Smooth muscle cell (in vitro differentiated cells): ENCODE results near the gene CREG1. TPM values are rescaled to one million over a fixed set of nuclear protein-coding genes. Genes with fewer than 3 reads are reported as not detected.

Experiments
- DNase-seq: peaks from one replicate; lab custom pipeline; 2025; ENCODE audit not compliant: unreplicated experiment; lab: John Stamatoyannopoulos, UW
- H2AFZ ChIP-seq: fragments of 200-600 bp; sonication (generic); 2 replicates; pipeline ENCODE4 v1.6.0; 2016; ENCODE audit warnings: antibody characterized with exemption, low read depth, mild to moderate bottlenecking
- H3F3A ChIP-seq: fragments of 200-600 bp; sonication (generic); 2 replicates; pipeline ENCODE4 v1.6.0; 2017; ENCODE audit warnings: antibody characterized with exemption, low read depth
- H3K27ac ChIP-seq: fragments of 200-600 bp; sonication (generic); 2 replicates; pipeline ENCODE4 v1.5.1; 2016; ENCODE audit warnings: low read depth, mild to moderate bottlenecking
- H3K27me3 ChIP-seq: fragments of 200-600 bp; sonication (generic); 2 replicates; pipeline ENCODE4 v1.6.1; 2016; ENCODE audit warnings: low read depth, mild to moderate bottlenecking
- H3K36me3 ChIP-seq: fragments of 200-600 bp; sonication (generic); 2 replicates; pipeline ENCODE4 v1.5.1; 2016; ENCODE audit warnings: low read depth
- H3K4me1 ChIP-seq: fragments of 200-600 bp; sonication (generic); 2 replicates; pipeline ENCODE4 v1.5.1; 2016; ENCODE audit warnings: low read depth
- H3K4me2 ChIP-seq: fragments of 200-600 bp; sonication (generic); 2 replicates; pipeline ENCODE4 v1.6.0; 2016; ENCODE audit warnings: mild to moderate bottlenecking
- H3K4me3 ChIP-seq: fragments of 200-600 bp; sonication (generic); 2 replicates; pipeline ENCODE4 v1.5.1; 2016; ENCODE audit warnings: mild to moderate bottlenecking
- H3K79me2 ChIP-seq: fragments of 200-600 bp; sonication (generic); 2 replicates; pipeline ENCODE4 v1.6.0; 2016; ENCODE audit warnings: low read depth, mild to moderate bottlenecking
- H3K9ac ChIP-seq: fragments of 200-600 bp; sonication (generic); 2 replicates; pipeline ENCODE4 v1.6.0; 2016; ENCODE audit warnings: low read depth
- H3K9me3 ChIP-seq: fragments of 200-600 bp; sonication (generic); replicated peaks from 2 replicates; pipeline ENCODE4 v1.5.1; 2016; ENCODE audit warnings: low read depth
- H4K20me1 ChIP-seq: fragments of 200-600 bp; sonication (generic); 2 replicates; pipeline ENCODE4 v1.6.0; 2016; ENCODE audit warnings: low read depth
- WGBS: methylation state at CpG from one replicate; pipeline ENCODE4 v1.1.7; 2016; ENCODE audit warnings: low lambda C conversion rate; 5-methylcytosine and 5-hydroxymethylcytosine counted together
- polyA plus RNA-seq: library from polyadenylated mRNA; unstranded; fragments of >200 nt; fragmentation: Nextera tagmentation; extraction: Ambion mirVana; gene quantifications from 2 replicates; pipeline ENCODE4 v1.2.1, GENCODE V29; 2016
- total RNA-seq: library from RNA; depleted of rRNA; stranded (reverse); fragments of >200 nt; gene quantifications from 2 replicates; pipeline ENCODE4 v1.2.3, GENCODE V29; 2014
- TF ChIP-seq, protein P1 (sequence below): fragments of 200-600 bp; sonication (generic); IDR thresholded peaks from 2 replicates; pipeline ENCODE4 v1.5.1; 2017; ENCODE audit warnings: borderline replicate concordance, mild to moderate bottlenecking, antibody characterized with exemption; ENCODE audit not compliant: insufficient read depth, poor library complexity, severe bottlenecking

The CREG1 gene
- total and polyA plus RNA-seq, 2 experiments from 2014 or later = 43.1 to 80.0 TPM

DNA sequence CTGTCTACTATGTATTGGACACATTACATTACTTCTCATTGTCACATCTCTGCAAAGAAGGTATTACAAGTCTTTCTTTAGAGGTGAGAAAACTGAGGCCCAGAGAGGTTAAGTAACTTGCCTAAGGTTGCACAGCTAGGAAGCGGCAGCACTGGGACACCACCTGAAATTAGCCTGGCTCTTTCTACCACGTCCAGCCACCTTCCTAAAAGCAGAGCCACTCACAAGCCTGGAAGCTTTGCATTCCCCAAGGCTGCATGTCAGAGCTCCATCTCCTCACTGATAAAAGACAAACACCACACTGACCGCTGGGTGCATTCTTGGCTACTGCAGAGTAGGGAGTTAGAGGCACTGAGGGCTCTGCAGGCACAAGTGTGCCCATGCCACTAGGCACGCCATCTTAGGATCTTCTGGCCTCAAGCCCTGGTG, 37.7 kb downstream of the CREG1 start:
- Histone ChIP-seq H3F3A (no peaks in the 10 kb centered on the region), H3K4me2 (no peak overlapping the region), H3K36me3 (no peaks in the 10 kb centered on the region), H3K9ac (no peak overlapping the region), H3K27ac (no peak overlapping the region), H3K4me1 (no peaks in the 10 kb centered on the region), H3K4me3 (no peak overlapping the region), H2AFZ (no peak overlapping the region), H3K79me2 (no peaks in the 10 kb centered on the region), H4K20me1 (no peaks in the 10 kb centered on the region), H3K27me3 (no peaks in the 10 kb centered on the region), H3K9me3 (no peaks in the 10 kb centered on the region)
- 89% methylated on average over 4 of the region's 4 CpGs for WGBS
- TF ChIP-seq, protein P1, sequence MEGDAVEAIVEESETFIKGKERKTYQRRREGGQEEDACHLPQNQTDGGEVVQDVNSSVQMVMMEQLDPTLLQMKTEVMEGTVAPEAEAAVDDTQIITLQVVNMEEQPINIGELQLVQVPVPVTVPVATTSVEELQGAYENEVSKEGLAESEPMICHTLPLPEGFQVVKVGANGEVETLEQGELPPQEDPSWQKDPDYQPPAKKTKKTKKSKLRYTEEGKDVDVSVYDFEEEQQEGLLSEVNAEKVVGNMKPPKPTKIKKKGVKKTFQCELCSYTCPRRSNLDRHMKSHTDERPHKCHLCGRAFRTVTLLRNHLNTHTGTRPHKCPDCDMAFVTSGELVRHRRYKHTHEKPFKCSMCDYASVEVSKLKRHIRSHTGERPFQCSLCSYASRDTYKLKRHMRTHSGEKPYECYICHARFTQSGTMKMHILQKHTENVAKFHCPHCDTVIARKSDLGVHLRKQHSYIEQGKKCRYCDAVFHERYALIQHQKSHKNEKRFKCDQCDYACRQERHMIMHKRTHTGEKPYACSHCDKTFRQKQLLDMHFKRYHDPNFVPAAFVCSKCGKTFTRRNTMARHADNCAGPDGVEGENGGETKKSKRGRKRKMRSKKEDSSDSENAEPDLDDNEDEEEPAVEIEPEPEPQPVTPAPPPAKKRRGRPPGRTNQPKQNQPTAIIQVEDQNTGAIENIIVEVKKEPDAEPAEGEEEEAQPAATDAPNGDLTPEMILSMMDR = no peak
- DNase-seq = no peak

DNA sequence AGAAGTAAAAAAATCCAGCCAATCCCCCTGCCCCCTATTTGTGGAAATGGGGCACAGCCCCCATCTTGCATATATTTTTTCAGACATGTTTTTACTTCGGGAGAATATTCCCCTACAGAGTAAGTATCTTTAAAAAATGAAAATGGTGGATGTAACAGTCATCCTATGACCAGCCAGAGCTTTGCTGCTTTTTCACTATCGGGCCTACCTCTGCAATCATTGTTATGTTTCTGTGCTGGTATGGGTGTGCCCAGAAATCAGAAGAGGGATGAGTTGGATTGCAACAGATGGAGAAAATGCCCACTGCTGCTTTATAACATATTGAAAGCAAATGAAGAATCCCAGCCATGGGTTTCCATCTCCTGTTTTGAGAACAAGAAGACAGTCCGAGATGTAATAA, 38.1 kb downstream of the CREG1 start:
- Histone ChIP-seq H3K9me3 (no peaks in the 10 kb centered on the region), H3K4me2 (no peak overlapping the region), H2AFZ (no peak overlapping the region), H3K4me1 (no peaks in the 10 kb centered on the region), H3K79me2 (no peaks in the 10 kb centered on the region), H4K20me1 (no peaks in the 10 kb centered on the region), H3K36me3 (no peaks in the 10 kb centered on the region), H3K27ac (no peak overlapping the region), H3K27me3 (no peaks in the 10 kb centered on the region), H3K9ac (no peak overlapping the region), H3K4me3 (no peak overlapping the region), H3F3A (no peaks in the 10 kb centered on the region)
- no peak for DNase-seq
- TF ChIP-seq, protein P1 = no peak
- 92% methylated on average over 3 of the region's 3 CpGs for WGBS

DNA sequence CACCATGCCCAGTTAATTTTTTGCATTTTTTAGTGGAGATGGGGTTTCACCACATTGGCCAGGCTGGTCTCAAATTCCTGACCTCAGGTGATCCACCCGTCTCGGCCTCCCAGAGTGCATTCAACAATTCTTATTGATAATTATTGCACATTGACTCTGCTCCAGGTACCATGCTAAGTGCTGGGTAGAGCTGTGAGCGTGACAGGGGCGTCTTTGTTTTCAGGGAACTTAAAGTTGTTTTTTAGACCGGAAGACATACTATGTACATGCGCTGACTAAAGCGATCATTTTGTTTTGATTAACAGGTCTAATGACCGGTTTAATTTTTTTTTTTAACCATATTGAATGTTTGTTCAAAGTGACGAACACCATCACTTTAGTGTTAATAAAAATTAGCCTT, 39.3 kb downstream of the CREG1 start:
- no peak overlapping the region for H3K4me3 ChIP-seq
- no peaks in the 10 kb centered on the region for H3K4me1 ChIP-seq
- H3K27ac ChIP-seq = no peak overlapping the region
- TF ChIP-seq, protein P1 = no peak
- no peaks in the 10 kb centered on the region for H4K20me1 ChIP-seq
- no peaks in the 10 kb centered on the region for H3K79me2 ChIP-seq
- no peaks in the 10 kb centered on the region for H3K9me3 ChIP-seq
- H3K4me2 ChIP-seq = no peak overlapping the region
- 97% methylated on average over 9 of the region's 9 CpGs for WGBS
- no peaks in the 10 kb centered on the region for H3K36me3 ChIP-seq
- no peak overlapping the region for H2AFZ ChIP-seq
- no peaks in the 10 kb centered on the region for H3K27me3 ChIP-seq
- no peak for DNase-seq
- no peaks in the 10 kb centered on the region for H3F3A ChIP-seq
- no peak overlapping the region for H3K9ac ChIP-seq

DNA sequence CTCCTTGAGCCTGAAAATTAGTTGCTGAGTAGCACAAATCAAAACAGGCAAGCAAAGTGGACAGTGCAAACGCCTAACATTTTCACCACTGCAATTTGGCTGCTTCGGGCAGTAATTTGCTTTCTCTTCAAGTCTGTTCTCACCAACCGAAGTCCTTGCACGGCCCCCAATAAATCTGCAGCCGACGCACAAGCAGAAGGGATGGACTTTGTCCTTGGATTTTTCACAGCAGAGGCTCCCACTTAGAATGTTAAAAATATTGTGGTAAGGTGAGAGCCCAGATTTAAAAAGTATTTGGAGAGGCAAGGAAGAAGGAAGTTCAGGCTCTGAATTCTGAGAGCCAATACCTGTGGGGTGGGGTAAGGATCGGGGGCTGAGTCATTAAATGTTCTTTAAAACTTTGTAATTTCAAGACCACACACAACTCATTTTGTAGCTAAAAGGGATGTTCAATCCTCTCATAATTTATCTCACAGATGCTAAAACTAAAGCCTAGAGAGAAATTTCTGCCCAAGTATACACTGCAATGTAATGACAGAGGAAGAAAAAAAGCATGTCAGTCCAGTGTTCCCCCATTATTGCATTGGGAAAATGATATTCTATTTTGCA, 41.4 kb downstream of the CREG1 start:
- H3K9ac ChIP-seq = no peak overlapping the region
- no peak overlapping the region for H3K4me2 ChIP-seq
- no peaks in the 10 kb centered on the region for H3K4me1 ChIP-seq
- 81% methylated on average over 7 of the region's 7 CpGs for WGBS
- H3K4me3 ChIP-seq = no peak overlapping the region
- no peak overlapping the region for H2AFZ ChIP-seq
- no peak overlapping the region for H3K27ac ChIP-seq
- H3K79me2 ChIP-seq = no peaks in the 10 kb centered on the region
- no peak for DNase-seq
- no peaks in the 10 kb centered on the region for H3K27me3 ChIP-seq
- no peaks in the 10 kb centered on the region for H3K36me3 ChIP-seq
- H4K20me1 ChIP-seq = no peaks in the 10 kb centered on the region
- no peaks in the 10 kb centered on the region for H3F3A ChIP-seq
- TF ChIP-seq, protein P1 = no peak
- no peaks in the 10 kb centered on the region for H3K9me3 ChIP-seq
